ENCODE data around the gene CCDC149. TPM values are rescaled to one million over a fixed set of nuclear protein-coding genes. Genes with fewer than 3 reads are reported as not detected.

Gene CCDC149
- total RNA-seq, 4 donors from 2014 or later: 6.5 to 17.4 (median 12.3) TPM

- no peaks in the 10 kb centered on the region for H3K27me3 ChIP-seq
- no peaks in the 10 kb centered on the region for H3K36me3 ChIP-seq
- no peaks in the 10 kb centered on the region for H3K4me1 ChIP-seq
- WGBS: 45% methylated on average over 1 of the region's 1 CpG
- H3K9me3 ChIP-seq: peaks cover 13% of the 10 kb centered on the region
- TF ChIP-seq CTCF (IDR thresholded peaks at IDR 0.05): no peak
- TF ChIP-seq POLR2A (IDR thresholded peaks at IDR 0.05): no peak
- no peak for TF ChIP-seq EP300 (IDR thresholded peaks at IDR 0.05)
- no peak for TF ChIP-seq POLR2AphosphoS5 (IDR thresholded peaks at IDR 0.05)
- no peak overlapping the region for H3K27ac ChIP-seq
- DNase-seq (ENCODE audit: low spot score in 2 of 2): no peak
- no peak overlapping the region for H3K4me3 ChIP-seq
Observed at GRCh38 chr4:24933684-24934275, 20.9 kb upstream of the CCDC149 start.

- 77% methylated on average over 2 of the region's 2 CpGs for WGBS
- DNase-seq (ENCODE audit: low spot score in 2 of 2): no peak
- Histone ChIP-seq H3K9me3 (peaks cover 13% of the 10 kb centered on the region), H3K27me3 (no peaks in the 10 kb centered on the region), H3K4me1 (no peaks in the 10 kb centered on the region), H3K4me3 (no peak overlapping the region), H3K36me3 (no peaks in the 10 kb centered on the region), H3K27ac (no peak overlapping the region)
- TF ChIP-seq POLR2AphosphoS5 (IDR thresholded peaks at IDR 0.05): no peak
- TF ChIP-seq POLR2A (IDR thresholded peaks at IDR 0.05): no peak
- no peak for TF ChIP-seq EP300 (IDR thresholded peaks at IDR 0.05)
- TF ChIP-seq CTCF (IDR thresholded peaks at IDR 0.05): no peak
Observed at GRCh38 chr4:24932515-24933225, 19.8 kb upstream of the CCDC149 start.

- H3K27ac ChIP-seq: no peak overlapping the region
- TF ChIP-seq POLR2A (IDR thresholded peaks at IDR 0.05) (no peak), EP300 (IDR thresholded peaks at IDR 0.05) (no peak), POLR2AphosphoS5 (IDR thresholded peaks at IDR 0.05) (no peak), CTCF (IDR thresholded peaks at IDR 0.05) (no peak)
- H3K4me1 ChIP-seq: no peaks in the 10 kb centered on the region
- H3K27me3 ChIP-seq: no peaks in the 10 kb centered on the region
- no peak overlapping the region for H3K4me3 ChIP-seq
- 90% methylated on average over 1 of the region's 1 CpG for WGBS
- no peaks in the 10 kb centered on the region for H3K36me3 ChIP-seq
- DNase-seq (ENCODE audit: low spot score in 2 of 2): no peak
- peaks cover 13% of the 10 kb centered on the region for H3K9me3 ChIP-seq
Observed at GRCh38 chr4:24930151-24930550, 17.3 kb upstream of the CCDC149 start.

GRCh38 chr4:24928708-24929107 lies 15.9 kb upstream of the CCDC149 start:
- 87% methylated on average over 2 of the region's 2 CpGs for WGBS
- TF ChIP-seq POLR2A (IDR thresholded peaks at IDR 0.05) (no peak), EP300 (IDR thresholded peaks at IDR 0.05) (no peak), POLR2AphosphoS5 (IDR thresholded peaks at IDR 0.05) (no peak), CTCF (IDR thresholded peaks at IDR 0.05) (no peak)
- Histone ChIP-seq H3K4me3 (no peak overlapping the region), H3K27me3 (no peaks in the 10 kb centered on the region), H3K4me1 (no peaks in the 10 kb centered on the region), H3K36me3 (no peaks in the 10 kb centered on the region), H3K27ac (no peak overlapping the region), H3K9me3 (peaks cover 6% of the 10 kb centered on the region)
- DNase-seq (ENCODE audit: low spot score in 2 of 2): no peak

GRCh38 chr4:24927049-24927448 lies 14.2 kb upstream of the CCDC149 start:
- no peak for DNase-seq (ENCODE audit: low spot score in 2 of 2)
- Histone ChIP-seq H3K27me3 (no peaks in the 10 kb centered on the region), H3K27ac (no peak overlapping the region), H3K4me3 (no peak overlapping the region), H3K36me3 (no peaks in the 10 kb centered on the region), H3K9me3 (no peaks in the 10 kb centered on the region), H3K4me1 (no peaks in the 10 kb centered on the region)
- WGBS: 59% methylated on average over 4 of the region's 4 CpGs
- TF ChIP-seq POLR2AphosphoS5 (IDR thresholded peaks at IDR 0.05) (no peak), POLR2A (IDR thresholded peaks at IDR 0.05) (no peak), EP300 (IDR thresholded peaks at IDR 0.05) (no peak), CTCF (IDR thresholded peaks at IDR 0.05) (no peak)
